Raji (cell line): ENCODE results near the gene SIRT2.
A peak's percentile ranks its signal among the peaks of the same experiment; 100 is the strongest.

ENCODE experiments used
- POLR2A ChIP-seq: IDR thresholded peaks from 2 replicates; pipeline ENCODE4 v1.6.1; 2011; ENCODE audit warnings: low read depth, low read length, control low read depth; ENCODE audit not compliant: insufficient read depth

Gene SIRT2

GRCh38 chr19:38868551-38868950, 30.9 kb downstream of the SIRT2 start:
- TF ChIP-seq POLR2A, result no peak

- no peak for TF ChIP-seq POLR2A
Observed at GRCh38 chr19:38867171-38867780, 32.1 kb downstream of the SIRT2 start.

DNA sequence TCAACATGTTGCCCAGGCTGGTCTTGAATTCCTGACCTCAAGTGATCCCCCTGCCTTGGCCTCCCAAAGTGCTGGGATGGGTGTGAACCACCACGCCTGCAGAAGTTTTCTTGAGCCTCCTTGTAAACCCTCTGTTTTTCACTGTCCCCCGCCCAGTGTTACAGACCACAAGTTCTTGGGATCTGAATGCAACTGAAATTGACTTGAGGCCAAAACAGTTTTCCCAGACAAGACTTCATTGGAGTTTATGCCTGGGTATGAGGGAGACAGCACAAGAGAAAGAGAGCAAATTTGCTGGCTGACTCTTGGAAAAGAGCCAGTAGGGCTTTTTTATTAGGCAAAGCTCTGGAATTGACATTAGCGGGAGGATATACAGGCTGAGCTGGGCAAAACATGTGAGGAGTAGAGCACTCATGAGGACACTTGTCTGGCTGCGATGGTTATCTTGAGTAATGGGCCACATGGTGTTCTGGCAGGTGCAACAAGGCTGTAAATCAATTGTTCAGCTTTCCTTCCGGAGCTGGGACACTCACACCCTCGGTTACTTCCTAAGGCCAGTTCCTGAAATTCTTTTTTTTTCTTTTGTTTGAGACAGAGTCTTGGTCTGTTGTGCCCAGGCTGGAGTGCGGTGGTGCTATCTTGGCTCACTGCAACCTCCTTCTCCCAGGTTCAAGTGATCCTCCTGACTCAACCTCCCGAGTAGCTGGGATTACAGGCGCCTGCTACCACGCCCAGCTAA, 36.9 kb downstream of the SIRT2 start:
- TF ChIP-seq POLR2A, result no peak

DNA sequence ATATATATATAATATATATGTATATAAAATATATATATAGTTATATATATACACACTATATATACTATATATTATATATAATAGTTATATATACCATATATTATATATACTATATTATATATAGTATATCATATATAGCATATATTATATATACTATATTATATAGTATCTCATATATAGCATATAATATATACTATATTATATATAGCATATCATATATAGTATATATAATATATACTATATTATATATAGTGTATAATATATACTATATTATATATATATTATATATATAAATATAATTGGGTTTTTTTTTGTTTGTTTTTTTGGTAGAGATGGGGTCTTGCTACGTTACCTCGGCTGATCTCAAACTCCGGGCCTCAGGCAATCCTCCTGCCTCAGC, 38.0 kb downstream of the SIRT2 start:
- no peak for TF ChIP-seq POLR2A

- TF ChIP-seq POLR2A, result no peak
Observed at GRCh38 chr19:38856813-38857212, 42.6 kb downstream of the SIRT2 start.

DNA sequence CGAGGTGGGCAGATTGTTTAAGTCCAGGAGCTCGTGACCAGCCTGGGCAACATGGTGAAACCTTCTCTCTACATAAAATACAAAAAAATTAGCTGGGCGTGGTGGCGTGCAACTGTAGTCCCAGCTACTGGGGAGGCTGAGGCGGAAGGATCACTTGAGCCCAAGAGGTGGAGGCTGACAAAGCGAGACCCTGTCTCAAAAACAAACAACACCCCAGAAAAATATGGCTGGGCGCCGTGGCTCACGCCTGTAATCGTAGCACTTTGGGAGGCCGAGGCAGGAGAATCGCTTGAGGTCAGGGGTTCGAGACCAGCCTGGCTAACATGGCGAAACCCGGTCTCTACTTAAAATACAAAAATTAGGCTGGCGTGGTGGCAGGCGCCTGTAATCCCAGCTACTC, 46.2 kb downstream of the SIRT2 start:
- no peak for TF ChIP-seq POLR2A

- peak; percentile 77 for TF ChIP-seq POLR2A
Observed at GRCh38 chr19:38852231-38853044, 47.0 kb downstream of the SIRT2 start.

- TF ChIP-seq POLR2A, result peak; percentile 86
Observed at GRCh38 chr19:38851622-38852230, 47.7 kb downstream of the SIRT2 start.

DNA sequence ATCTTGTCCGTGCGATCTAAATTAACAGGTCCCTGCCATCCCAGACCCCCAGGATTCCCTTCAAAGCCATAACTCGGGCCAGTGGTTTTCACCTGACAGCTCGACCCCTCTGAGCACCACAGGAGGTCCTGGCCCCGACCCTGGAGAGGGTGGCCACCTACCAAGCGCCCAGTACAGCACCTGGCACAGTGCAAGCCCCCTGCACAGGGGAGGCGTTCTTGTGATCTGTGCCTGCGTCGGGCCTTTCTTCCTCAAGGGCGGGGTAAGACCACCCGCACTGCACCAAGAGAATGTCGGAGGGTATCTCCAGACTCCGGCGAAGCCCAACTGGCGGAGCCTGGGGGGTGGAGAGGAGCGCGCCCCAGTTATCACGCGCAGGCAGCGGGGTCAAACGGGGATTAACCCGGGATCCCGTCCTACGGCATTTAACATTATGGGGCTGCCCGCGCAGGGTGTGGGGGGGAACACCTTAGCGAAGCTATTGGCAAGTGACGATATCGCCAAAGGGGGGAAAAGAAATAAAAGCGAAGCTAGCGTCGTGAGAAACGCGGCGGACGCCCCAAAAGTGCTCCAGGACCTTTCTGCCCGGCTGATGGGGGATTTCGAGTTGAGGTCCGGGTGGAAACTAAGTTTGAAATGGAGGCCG, 48.3 kb downstream of the SIRT2 start:
- no peak for TF ChIP-seq POLR2A

- peak; percentile 80 for TF ChIP-seq POLR2A
Observed at GRCh38 chr19:38850436-38850975, 48.9 kb downstream of the SIRT2 start.

DNA sequence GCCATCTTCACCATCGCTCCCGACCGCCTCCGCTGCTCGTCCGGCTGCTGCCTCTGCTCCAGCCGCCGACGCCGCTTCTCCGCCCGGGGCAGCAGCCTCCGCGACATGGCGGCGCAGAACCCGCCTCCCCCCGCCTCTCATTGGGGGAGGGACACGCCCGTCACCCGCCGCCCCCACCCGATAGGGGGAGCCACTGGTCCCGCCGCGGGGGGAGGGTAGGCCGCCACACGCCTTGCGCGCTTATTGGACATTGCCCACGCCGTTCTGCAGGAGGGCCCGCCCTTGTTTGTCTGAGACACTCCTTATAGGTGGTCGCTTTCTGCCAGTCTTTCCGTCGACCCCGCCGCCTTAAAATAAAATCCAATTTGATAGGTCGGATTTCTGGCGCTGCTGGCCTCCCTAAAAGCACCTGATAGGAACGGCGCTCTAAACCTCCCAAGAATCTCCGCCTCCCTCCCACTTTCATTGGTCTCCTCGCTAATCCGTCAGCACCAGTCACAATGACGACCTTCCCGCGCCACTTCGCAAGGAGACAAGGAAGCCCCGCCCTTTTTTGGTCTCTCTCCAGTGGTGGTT, 49.5 kb downstream of the SIRT2 start, which contains the start of gene HNRNPL:
Gene HNRNPL (minus strand): TSS at position 127 of the 576 bp plus-strand sequence. CDS start 20 bp downstream, at position 107.
- TF ChIP-seq POLR2A, result peak; percentile 55

DNA sequence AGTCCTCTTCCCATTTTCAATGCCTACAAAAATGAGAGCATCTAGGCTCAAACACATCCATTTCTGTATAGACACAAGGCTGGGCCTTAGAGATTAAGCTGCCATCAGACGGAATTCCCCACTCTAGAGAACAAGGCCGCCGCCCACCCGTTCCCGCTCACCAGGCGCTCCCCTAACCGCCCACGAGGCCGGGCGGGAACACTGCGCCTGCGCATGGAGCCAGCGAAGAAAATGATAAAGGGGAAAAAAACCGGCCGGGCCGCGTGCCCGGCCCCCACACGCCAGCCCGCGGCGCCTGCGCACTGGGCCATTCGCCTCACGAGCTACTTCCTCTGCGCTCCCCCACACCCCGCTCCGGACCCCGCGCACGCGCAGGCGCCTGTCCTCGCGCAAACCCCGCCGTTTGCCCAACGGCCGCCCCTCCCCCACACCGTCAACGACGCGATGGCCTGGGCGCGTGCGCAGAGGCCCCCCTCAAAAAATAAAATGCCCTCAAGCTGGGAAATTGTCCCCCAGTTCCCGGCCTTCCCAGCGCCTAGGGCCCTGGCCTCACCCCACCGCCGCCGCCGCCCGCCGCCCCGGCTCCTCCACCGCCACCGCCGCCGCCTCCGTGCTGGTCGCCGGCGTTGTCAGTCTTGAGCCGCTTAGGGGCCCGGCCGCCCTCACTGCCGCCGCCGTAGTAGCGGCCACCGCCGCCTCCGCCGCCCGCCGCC, 50.1 kb downstream of the SIRT2 start:
- peak; percentile 45; the same call in 1 of the 2 replicates for TF ChIP-seq POLR2A

DNA sequence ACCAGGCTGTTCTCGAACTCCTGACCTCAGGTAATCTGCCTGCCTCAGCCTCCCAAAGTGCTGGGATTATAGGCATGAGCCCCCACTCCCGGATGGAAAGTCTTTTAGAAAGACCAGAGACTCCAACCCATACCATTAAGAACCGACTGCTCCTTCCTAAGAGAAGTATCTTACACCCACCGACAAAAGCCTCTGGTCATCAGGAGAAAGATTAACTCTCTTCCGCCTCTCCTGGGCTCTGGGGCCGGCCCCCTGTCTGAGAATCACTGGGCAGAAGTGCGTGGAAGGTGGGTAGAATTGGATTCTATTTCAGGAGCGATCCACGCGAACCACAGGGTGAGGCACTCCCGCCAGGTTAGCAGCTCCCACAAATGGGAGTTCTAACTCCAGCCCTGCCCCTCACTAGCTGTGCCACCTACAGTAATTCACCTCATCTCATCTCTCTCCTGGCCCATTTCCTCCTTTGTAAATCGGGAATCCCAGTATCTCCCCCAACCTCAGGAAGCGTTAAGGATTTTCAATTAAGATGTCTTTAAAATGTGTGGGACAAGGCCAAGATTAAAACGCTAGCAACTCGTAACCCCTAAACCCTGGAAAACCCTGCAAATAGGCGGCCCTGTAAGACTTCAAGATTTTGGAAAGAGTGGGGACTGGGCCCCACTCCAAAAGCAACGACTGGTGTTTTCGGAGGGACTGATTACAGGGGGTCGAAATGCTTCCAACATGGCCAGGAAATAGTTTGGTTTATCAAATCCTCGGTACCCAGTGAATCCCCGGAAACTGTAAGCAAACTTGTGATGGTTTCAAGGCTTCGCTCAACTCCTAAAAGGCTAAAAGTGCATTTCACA, 50.9 kb downstream of the SIRT2 start:
- TF ChIP-seq POLR2A, result no peak
